ENCODE data around the gene SLCO1B3.
"Not testable (repeated sequence)": the region's sequence is repeated elsewhere in the genome, so short reads cannot be mapped to it uniquely, and the experiment has no call there.

The SLCO1B3 gene, protein sequence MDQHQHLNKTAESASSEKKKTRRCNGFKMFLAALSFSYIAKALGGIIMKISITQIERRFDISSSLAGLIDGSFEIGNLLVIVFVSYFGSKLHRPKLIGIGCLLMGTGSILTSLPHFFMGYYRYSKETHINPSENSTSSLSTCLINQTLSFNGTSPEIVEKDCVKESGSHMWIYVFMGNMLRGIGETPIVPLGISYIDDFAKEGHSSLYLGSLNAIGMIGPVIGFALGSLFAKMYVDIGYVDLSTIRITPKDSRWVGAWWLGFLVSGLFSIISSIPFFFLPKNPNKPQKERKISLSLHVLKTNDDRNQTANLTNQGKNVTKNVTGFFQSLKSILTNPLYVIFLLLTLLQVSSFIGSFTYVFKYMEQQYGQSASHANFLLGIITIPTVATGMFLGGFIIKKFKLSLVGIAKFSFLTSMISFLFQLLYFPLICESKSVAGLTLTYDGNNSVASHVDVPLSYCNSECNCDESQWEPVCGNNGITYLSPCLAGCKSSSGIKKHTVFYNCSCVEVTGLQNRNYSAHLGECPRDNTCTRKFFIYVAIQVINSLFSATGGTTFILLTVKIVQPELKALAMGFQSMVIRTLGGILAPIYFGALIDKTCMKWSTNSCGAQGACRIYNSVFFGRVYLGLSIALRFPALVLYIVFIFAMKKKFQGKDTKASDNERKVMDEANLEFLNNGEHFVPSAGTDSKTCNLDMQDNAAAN
- long read RNA-seq, donor 1: 0 reads
- long read RNA-seq, donor 2: 0 reads
- long read RNA-seq, donor 3: 0 reads
- long read RNA-seq, donor 4: 0 reads
- long read RNA-seq, donor 5: 0 reads
- long read RNA-seq, donor 6: 0 reads
- long read RNA-seq, donor 7: 0 reads
- long read RNA-seq, donor 8: 0 reads

DNA sequence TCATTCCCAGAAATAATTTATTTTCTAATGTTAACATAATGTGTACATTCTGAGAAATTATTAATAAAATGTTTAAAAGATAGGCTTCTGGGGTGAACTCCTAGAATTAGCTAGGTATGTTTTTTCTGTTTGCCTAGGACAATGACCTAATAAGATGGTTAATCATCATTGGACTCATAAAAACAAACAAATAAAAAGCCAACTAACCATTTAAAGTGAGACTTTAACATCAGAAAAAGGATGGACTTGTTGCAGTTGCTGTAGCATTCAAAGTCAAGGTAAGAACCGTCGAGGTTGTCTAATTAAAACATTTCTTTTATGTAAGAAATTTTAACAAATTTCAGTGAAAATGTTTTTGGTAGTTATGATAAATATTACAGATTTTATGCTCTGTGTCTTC lies at the start of gene SLCO1B3:
Gene SLCO1B3 (plus strand): TSS at position 219 of the 400 bp plus-strand sequence. CDS start 5,034 bp downstream, outside the sequence.
- DNase-seq: no peak

DNA sequence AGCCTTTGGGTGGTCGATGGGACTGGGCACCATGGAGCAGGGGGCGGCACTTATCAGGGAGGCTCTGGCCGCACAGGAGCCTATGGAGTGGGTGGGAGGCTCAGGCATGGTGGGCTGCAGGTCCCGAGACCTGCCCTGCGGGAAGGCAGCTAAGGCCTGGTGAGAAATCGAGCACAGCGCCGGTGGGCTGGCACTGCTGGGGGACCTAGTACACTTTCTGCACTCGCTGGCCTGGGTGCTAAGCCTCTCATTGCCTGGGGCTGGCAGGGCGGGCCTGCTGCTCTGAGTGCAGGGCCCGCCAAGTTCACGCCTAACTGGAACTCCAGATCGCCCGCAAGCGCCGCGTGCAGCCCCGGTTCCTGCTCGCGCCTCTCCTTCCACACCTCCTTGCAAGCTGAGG lies 33.1 kb upstream of the SLCO1B3 start:
- DNase-seq: no peak

DNA sequence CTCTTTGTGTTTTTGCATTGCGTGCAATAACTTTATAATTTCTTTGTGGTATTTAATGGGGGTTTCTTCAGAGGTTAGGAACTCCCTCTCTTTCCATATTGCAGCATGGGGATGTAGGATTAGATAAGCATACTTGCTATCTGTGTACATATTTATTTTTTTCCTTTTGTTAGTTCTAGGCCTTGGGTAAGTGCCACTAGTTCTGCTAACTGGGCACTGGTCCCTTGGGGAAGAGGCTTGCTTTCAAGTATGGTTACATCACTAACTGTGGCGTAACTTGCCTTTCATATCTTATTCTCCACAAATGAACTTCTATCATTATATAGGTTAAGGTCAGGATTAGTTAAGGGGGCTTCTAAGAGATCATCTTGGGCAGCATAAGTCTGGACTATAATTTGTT lies 31.5 kb upstream of the SLCO1B3 start:
- DNase-seq: no peak

DNA sequence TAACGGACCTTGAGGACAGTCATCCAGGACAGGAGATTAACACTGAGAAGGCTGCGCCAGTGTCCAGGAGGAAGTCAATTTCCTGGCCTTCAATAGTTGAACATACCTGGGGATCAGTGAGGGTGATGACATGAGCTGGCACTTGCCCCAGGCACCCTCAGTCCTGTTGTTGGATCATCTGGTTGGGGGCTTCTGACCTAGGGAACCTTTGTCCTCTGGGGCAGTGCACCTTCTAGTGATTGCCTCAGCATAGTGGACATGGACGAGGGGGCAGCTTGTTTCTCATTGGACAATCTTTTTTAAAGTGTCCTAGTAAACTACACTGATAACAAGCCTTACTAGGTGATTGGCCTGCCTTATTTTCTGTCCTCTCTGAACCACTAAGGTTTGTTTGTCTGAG lies 30.5 kb upstream of the SLCO1B3 start:
- DNase-seq: not testable (repeated sequence)

DNA sequence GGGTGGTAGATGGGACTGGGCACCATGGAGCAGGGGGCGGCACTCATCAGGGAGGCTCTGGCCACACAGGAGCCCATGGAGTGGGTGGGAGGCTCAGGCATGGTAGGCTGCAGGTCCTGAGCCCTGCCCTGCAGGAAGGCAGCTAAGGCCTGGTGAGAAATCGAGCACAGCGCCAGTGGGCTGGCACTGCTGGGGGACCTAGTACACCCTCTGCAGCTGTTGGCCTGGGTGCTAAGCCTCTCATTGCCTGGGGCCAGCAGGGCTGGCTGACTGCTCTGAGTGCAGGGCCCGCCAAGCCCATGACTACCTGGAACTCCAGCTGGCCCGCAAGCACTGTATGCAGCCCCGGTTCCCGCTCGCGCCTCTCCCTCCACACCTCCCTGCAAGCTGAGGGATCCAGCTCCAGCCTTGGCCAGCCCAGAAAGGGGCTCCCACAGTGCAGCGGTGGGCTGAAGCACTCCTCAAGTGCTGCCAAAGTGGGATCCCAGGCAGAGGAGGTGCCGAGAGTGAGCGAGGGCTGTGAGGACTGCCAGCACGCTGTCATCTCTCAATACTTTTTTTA lies 26.6 kb upstream of the SLCO1B3 start:
- DNase-seq: not testable (repeated sequence)

DNA sequence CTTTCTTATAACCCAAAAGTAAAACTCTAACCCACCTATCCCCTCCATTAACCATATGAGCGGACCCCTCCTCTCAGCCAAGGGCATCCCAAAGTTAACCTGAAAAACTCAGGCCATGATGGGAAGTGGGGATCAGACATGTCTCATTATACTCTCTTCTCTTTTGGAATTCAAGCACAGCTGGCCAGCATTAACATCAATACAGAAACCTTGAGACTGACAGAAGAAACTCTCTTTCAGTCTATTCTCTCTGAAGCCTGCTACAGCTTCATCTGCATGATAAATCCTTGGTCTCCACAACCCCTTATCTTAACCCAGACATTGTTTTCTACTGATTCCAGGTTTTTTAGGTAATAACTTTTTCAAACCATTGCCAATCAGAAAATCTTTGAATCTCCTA lies 17.5 kb upstream of the SLCO1B3 start:
- DNase-seq: no peak

DNA sequence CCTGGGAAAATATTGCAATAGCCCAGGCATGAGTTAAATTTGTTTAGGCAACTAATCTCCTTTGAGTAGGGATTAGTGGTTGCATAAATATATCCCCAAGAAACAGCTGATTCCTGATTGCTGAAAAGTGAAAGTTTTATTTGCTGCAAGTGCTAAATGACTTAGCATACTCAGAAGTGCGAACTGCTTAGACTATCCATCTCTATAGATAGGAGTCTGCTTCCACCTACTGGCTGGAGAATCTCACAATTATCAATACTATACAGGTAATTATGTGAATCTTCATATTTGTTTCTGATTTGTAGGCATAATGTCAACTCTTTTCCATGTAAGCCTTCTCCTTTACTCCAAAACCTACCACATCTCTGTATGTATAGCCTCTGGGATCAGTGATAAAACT lies 12.0 kb upstream of the SLCO1B3 start:
- DNase-seq: no peak

DNA sequence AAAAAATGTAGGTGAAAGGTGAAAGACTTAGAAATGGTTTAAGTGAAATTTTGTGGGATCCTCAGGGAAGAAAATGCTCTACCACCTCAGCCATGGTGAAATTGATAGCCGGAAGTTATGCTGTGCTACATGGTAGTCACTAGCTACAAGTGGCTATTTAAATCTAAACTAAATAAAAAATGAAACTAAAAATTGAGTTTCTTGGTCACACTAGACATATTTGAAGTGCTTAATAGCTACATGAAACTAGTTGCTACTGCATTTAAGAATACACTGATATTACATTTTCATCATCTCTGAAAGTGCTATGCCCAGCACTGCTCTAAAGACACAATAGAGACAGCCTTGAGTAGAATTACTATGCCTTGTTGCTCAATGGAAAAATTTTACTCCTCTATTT lies 10.3 kb upstream of the SLCO1B3 start:
- no peak for DNase-seq

DNA sequence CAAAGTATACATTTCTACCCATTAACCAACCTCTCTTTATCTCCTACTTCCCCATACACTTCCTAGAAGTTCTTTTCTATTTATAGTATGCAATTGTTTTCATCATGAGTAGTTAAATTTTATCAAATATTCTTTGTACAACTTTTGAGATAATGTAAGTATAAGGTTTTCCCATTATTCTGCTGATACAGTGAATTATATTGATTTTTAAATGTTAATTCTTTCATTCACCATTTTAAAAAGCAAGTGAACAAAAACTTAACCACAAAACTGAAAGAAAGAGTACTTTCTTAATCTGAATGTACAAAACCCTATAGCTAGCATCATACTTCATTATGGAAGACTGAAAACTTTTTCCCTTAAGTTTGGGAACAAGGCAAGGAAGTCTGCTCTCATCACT lies 9.5 kb upstream of the SLCO1B3 start:
- no peak for DNase-seq

DNA sequence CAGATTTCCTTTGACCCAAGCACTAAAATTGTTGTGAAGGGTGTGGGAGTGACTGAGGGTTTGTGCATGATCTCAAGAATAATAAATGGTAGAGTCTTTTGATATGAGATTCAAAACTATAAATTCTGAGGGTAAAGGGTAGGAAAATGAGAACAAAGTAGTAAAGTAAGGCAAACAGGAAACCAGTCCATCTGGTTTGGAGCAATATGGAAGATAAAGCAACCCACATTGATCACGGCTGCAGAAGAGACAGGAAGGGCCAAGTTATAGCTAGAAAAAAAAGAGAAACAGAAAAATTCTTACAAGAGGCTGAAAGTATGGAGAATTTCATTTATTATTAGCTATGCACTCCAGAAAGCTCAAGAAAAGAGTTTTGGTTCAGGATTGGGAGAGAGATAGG lies 4.6 kb upstream of the SLCO1B3 start:
- DNase-seq: no peak

DNA sequence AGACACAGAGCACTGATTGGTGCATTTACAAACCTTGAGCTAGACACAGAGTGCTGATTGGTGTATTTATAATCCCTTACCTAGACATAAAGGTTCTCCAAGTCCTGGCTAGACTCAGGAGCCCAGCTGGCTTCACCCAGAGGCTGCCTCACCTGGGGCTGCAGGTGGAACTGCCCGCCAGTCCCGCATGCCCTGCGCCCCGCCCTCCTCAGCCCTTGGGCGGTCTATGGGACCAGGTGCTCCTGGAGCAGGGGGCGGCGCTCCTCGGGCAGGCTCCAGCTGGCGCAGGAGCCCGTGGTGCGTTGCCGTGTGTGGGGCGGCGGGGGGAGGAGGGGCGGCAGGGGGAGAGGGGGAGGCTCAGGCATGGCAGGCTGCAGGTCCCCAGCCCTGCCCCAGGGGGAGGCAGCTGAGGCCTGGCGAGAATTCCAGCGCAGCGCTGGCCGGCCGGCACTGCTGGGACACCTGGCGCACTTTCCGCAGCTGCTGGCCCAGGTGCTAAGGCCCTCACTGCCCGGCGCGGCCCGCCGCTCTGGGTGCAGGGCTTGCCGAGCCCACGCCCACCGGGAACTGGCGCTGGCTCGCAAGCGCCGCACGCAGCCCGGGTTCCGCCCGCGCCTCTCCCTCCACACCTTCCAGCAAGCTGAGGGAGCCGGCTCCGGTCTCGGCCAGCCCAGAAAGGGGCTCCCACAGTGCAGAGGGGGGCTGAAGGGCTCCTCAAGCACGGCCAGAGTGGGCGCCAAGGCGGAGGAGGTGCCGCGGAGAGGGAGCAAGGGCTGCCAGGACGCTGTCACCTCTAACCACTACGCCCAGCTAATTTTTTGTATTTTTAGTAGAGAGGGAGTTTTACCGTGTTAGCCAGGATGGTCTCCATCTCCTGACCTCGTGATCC lies 3.1 kb upstream of the SLCO1B3 start:
- DNase-seq: no peak

DNA sequence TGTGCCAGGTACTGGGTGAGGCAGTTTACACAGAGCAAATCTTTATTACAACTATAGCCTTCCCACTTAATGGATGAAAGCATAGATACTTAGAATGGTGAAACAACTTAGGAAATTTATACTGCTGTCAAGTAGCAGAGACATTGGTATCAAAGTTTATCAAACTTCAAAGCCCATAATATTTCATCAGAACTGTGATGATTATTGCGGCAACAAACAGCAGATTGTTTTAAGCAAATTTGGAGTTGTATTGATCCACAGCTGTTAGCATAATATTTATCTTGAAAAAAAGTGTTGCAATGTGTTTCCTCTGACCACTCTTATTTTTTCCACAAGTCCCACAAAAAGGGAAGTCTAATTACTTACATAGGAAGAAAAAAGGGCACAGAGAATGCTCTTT lies 2.0 kb upstream of the SLCO1B3 start:
- no peak for DNase-seq

DNA sequence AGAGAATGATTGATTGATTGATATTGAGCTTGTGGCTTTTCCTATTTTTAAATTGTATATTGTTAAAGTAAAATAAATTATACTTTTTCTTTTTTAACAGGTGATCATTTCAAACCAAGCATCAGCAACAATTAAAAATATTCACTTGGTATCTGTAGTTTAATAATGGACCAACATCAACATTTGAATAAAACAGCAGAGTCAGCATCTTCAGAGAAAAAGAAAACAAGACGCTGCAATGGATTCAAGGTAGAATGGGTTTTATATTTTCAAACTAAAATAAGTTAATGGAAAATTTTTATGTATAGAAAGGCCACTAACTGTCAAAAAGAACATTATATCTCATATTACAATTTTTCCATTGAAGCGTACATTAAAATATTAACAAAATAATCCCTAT lies 5.1 kb downstream of the SLCO1B3 start:
- no peak for DNase-seq

DNA sequence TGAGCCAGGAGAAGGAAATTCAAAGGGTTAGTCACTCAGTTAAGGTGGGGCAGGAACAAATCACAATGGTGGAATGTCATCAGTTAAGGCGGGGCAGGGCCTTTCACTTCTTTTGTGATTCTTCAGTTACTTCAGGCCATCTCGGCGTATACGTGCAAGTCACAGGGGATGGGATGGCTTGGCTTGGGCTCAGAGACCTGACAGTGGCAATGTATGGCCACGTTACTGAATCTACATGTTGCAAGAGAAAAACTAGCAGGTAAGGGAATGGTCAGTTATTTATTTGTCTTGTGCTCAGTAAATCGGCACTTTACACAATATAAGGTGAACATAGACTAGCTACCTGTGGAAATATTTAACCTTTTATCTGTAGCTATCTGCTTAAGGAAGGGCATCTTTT lies 11.9 kb downstream of the SLCO1B3 start:
- no peak for DNase-seq

DNA sequence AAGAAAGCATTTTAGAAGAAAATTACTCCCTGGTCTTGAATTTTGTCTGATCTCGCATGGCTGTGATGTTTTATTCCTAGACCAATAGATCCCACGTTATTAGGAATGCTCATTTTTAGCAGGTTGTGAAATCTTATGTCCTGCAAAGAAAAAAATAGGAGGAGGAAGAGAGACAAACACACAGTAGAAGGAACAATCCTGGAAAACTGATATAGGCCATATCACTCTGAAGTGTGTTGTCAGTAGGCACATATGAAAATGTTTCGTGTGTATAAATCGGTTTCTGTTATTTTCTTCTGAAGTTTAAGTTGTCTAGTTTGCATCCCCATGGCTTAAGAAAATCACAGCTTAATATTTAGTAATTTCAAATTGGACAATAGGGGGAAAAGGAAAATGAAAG lies 12.4 kb downstream of the SLCO1B3 start:
- no peak for DNase-seq

DNA sequence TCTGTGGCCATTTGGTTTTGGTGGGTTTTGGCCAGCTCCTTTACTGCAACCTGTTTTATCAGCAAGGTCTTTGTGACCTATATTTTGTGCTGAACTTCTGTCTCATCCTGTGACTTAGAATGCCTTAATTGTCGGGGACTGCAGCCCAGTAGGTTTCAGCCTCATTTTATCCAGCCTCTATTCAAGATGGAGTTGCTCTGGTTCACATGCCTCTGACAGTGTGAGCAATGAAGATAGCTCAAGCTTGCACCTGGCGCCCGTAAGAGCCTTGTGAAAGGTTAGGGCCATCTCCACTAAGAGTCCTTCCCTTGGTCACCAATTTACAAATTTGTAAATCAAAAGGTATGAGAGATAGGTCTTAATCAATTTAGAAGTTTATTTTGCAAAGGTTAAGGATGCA lies 19.4 kb downstream of the SLCO1B3 start:
- DNase-seq: no peak

DNA sequence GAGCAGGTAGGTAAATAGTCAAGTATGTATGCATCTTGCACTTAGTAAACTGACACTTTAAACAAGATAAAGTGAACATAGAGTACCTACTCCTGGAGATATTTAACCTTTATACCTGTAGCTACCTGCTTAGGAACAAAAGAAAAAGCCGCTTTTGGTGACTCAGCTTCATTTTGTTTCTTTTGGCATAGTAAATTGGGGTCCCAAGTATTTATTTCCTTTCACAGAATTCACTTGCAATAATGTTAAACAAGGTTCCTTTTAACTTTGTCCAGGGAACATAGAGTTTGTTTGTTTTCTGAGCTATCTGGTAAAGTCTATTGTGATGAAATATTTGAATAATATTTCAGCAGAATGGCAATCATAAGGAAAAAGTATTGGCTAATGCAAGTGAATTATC lies 20.0 kb downstream of the SLCO1B3 start:
- no peak for DNase-seq

DNA sequence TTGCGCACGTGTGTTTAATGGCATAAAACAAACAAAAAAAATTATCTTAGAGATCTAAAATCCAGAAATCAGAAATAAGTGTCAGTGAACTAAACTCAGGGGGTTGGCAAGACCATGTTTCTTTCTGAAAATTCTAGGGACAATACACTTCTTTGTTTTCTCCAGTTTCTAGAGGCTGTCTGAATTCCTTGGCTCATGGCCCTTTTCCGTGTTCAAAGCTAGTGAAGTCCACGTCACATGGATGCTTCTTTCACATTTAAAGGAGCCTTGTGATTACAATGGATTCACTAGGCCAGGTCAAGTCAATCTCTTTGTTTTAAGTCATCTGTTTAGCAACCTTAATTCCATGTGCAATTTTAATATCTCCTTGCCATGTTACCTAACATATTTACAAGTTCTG lies 22.4 kb downstream of the SLCO1B3 start:
- no peak for DNase-seq

DNA sequence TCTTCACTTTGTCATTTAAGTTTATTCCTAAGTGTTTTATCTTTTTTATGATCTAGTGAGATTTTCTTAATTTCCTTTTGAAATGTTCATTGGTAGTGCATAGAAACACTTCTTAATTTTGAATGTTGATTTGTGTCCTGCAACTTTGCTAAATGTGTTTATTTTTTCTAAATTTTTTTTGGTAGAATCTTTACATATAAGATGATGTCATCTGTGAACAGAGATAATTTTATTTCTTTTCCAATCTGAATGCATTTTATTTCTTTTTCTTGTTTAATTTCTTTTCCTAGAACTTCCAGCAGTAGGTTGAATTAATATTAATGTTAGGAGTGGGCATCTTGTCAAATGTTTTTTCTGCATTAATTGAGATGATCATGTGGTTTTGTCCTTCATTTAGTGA lies 42.1 kb downstream of the SLCO1B3 start:
- DNase-seq: no peak

DNA sequence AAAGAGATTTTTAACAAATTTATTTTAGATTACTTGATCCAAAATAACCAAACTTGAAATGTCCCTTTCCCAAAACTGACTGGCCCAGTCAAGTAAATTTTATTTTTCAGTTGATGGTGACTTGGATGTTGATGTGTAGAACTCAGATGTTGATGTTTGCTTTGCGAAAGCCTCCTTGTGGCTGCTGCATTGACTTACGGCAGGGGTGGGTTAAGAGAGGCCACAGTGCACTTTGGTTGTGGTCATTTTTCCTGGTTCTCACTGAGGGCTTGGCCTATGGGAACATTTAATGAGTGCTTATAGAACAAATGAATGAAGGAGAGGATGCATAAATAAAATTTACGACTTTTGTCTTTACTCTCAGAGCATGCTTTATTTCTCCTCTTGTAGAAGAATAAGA lies 52.6 kb downstream of the SLCO1B3 start:
- DNase-seq: no peak

DNA sequence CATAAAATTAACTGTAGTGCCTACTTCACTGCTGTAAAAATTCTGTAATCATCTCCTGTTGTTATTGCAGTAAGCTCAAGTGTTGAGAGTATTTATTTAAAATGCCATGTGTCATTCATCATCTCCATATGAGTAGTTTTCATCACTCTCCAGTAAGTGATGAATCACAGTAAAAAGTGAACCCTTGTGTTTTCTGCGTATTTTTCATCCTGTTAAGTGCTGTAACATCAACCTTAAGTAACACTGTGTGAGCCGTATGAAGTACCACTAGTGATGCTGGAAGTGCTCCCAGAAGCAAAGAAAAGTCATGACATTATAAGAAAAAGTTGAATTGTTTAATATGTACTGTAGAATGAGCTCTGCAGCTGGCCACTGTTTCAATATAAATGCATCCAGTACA lies 55.4 kb downstream of the SLCO1B3 start:
- no peak for DNase-seq

DNA sequence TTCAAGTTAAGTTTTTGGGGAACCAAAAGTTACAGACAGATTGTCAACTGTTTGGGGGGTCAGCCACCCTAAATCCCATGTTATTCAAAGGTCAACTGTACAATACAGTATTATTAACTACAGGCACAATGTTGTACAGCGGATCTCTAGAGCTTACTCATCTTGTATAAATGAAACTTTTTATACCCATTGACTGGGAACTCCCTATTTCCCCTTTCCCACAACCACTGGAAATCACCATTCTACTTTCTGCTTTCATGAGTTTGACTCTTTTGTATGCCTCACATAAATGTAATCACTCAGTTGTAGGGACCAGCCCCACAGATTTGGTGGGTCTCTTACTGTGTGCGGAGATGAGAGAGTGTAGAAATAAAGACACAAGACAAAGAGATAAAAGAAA lies 57.8 kb downstream of the SLCO1B3 start:
- no peak for DNase-seq

Data from right kidney (tissue), 9 donors.